Inferior parietal cortex (tissue), 1 donor: ENCODE measurements around the gene RAC2.

Source experiments
- DNase-seq: peaks from one replicate; pipeline ENCODE4 v3.0.0-alpha.2; 2016; ENCODE audit errors: extremely low spot score

The RAC2 gene

GRCh38 chr22:37187891-37188761, 55.9 kb downstream of the RAC2 start, which contains the start of gene C1QTNF6:
Gene C1QTNF6, minus strand, starts transcription at chr22:37188247. Its CDS starts 34 bp downstream, at chr22:37188213.
- no peak for DNase-seq

- DNase-seq, result no peak
Measured at GRCh38 chr22:37187552-37187890, 56.5 kb downstream of the RAC2 start.

GRCh38 chr22:37186997-37187522, 57.0 kb downstream of the RAC2 start:
- no peak for DNase-seq

- DNase-seq, result peak; percentile 50
Measured at GRCh38 chr22:37186228-37186996, 57.7 kb downstream of the RAC2 start.

GRCh38 chr22:37185646-37186227, 58.3 kb downstream of the RAC2 start:
- DNase-seq, result no peak

GRCh38 chr22:37184816-37185541, 59.1 kb downstream of the RAC2 start:
- no peak for DNase-seq

- no peak for DNase-seq
Measured at GRCh38 chr22:37184380-37184755, 59.7 kb downstream of the RAC2 start.

- DNase-seq, result no peak
Measured at GRCh38 chr22:37183432-37184379, 60.4 kb downstream of the RAC2 start.

GRCh38 chr22:37182949-37183245, 61.2 kb downstream of the RAC2 start:
- DNase-seq, result no peak

- DNase-seq, result no peak
Measured at GRCh38 chr22:37182101-37182948, 61.7 kb downstream of the RAC2 start.

- no peak for DNase-seq
Measured at GRCh38 chr22:37181681-37182080, 62.4 kb downstream of the RAC2 start.

- DNase-seq, result no peak
Measured at GRCh38 chr22:37180531-37181231, 63.4 kb downstream of the RAC2 start.

- no peak for DNase-seq
Measured at GRCh38 chr22:37179622-37180420, 64.2 kb downstream of the RAC2 start.

GRCh38 chr22:37179126-37179470, 65.0 kb downstream of the RAC2 start:
- no peak for DNase-seq

- no peak for DNase-seq
Measured at GRCh38 chr22:37178350-37179125, 65.5 kb downstream of the RAC2 start.

- DNase-seq, result no peak
Measured at GRCh38 chr22:37177755-37178154, 66.3 kb downstream of the RAC2 start.

GRCh38 chr22:37177221-37177620, 66.8 kb downstream of the RAC2 start:
- no peak for DNase-seq
